ENCODE results near the gene YPEL5.

Gene YPEL5

DNA sequence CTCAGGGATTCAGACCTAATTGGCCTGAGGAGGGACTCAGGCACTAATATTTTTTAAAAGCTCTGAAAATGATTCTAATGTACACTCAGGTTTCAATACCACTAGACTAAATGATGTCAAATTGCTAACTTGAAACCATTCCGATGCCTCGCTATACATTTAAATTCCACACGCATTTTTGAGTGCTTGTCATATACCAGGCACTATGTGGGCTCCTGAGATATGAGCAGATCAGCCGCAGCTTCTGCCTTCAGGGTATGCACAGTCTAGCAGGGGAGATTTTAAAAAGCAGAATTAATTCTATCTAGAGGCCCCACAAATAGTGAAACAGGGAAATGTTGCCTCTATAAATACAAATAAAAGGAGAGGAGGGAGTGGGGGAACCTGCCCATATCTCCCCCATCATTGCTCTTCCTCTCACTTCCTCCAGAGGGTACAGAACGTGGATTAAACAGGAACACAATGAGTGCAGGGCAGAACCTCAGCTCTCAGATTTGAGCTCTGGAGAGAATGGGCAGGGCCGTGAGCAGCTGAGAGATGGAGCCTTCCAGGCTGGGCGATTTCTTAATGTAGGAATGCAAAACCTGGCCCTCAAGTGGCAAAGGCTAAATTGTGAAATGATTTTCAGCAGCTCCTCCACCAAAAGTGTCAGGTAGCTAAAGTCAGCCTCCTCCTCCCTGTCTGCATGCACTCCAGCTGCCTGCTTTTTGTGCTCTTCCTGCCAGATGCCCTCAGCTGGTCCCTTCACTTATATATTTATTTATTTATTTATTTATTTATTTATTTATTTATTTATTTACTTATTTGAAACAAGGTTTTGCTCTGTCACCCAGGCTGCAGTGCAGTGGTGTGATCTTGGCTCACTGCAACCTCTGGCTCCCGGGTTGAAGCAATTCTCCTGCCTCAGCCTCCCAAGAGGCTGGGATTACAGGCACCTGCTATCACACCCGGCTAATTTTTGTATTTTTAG is 59.9 kb downstream of the YPEL5 start:
- peak in 1 of 4 experiments; percentile 10 for DNase-seq

DNA sequence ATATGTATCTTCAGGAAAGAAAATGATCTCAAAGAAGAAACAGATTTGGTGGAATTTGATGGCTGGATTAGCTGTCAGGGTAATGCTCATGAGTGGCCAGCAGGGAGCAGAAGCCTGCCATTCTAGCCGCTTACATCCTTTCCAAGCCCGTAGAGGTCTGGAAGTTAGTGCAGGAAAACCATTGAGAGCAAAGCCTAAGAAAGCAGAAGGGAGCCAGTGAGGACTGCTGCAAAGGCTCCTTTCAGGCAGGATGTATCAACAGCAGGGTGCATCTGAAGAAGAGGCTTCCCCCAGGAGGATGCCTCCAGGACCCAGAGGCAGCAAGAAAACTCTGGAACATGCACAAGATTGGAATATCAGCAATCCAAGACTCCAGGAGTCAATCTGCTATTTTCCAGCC is 61.6 kb downstream of the YPEL5 start:
- DNase-seq = peak; percentile 57 to 75 (median 70)

DNA sequence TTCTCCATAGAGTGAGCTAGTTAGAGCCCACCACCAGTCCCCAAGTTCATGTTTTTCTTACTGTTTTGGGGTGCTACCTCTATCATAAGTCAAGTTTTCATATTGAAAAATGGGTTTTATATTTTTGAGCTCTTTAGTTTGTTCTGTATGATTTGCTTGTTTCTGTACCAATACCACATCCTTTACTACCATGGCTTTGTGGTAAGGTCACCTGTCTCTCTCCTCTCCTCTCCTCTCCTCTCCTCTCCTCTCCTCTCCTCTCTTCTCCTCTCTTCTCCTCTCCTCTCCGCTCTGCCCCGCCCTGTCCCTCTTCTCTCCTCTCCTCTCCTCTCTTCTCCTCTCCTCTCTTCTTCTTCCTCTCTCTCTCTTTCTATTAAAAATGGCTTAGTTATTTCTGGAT is 62.4 kb downstream of the YPEL5 start:
- DNase-seq = no peak

All from suppressor macrophage (primary cell).